Testis (tissue), 3 donors: ENCODE data around the gene SCN4B. TPM values are rescaled to one million over a fixed set of nuclear protein-coding genes. Genes with fewer than 3 reads are reported as not detected.

ENCODE experiments used
- DNase-seq: peaks from one replicate; pipeline ENCODE4 v3.0.0-alpha.2; 2019
- H3K27ac ChIP-seq, 2 donors: fragments of 200-600 bp; sonication (generic); one replicate each; pipeline ENCODE4 v1.5.1; 2019
- H3K27me3 ChIP-seq: fragments of 200-600 bp; sonication (generic); one replicate; pipeline ENCODE4 v1.5.1; 2019
- H3K36me3 ChIP-seq: fragments of 200-600 bp; sonication (generic); one replicate; pipeline ENCODE4 v1.5.1; 2017; ENCODE audit warnings: low read depth; ENCODE audit errors: missing control alignments
- H3K4me1 ChIP-seq: fragments of 200-600 bp; sonication (generic); one replicate; pipeline ENCODE4 v1.5.1; 2019
- H3K4me3 ChIP-seq, 2 donors: fragments of 200-600 bp; sonication (generic); one replicate each; pipeline ENCODE4 v1.5.1; 2017 to 2019
- H3K9me3 ChIP-seq: fragments of 200-600 bp; sonication (generic); one replicate; pipeline ENCODE4 v1.5.1; 2017
- CTCF ChIP-seq, 3 experiments: fragments of 450-650 bp in 2 of 3; fragments of 200-600 bp in 1 of 3; sonication (generic) in 1 of 3; IDR thresholded peaks; one replicate each; pipeline ENCODE4 v1.5.1; 2016 to 2019; ENCODE audit warnings: antibody characterized with exemption in 3 of 3, mild to moderate bottlenecking in 2 of 3, moderate library complexity in 1 of 3
- POLR2A ChIP-seq: fragments of 450-650 bp; IDR thresholded peaks from one replicate; pipeline ENCODE4 v1.6.1; 2017; ENCODE audit warnings: antibody characterized with exemption, mild to moderate bottlenecking, moderate library complexity
- WGBS, 2 donors: methylation state at CpG; one replicate each; pipeline ENCODE4 v1.1.5; 2018; 5-methylcytosine and 5-hydroxymethylcytosine counted together
- intact Hi-C: fragments of 100-400 bp; cut with DNase I; formaldehyde crosslinking; loops from one replicate; pipeline ENCODE4 v1.15.1; 2023; ENCODE audit warnings: low total_unique reads
- polyA plus RNA-seq: library from polyadenylated mRNA; stranded (reverse); fragments of 350-450 nt; fragmentation: Illumina TruSeq; extraction: RNeasy Lipid Tissue Mini Kit (QIAGEN cat#74804); gene quantifications from one replicate; pipeline ENCODE4 v1.2.3, GENCODE V29; 2014; ENCODE audit warnings: low read depth, low replicate concordance; ENCODE audit not compliant: insufficient read depth
- total RNA-seq, 2 donors: library from RNA; depleted of rRNA; stranded (reverse); fragments of >200 nt; gene quantifications; one replicate each; pipeline ENCODE4 v1.2.3, GENCODE V29; 2016

The SCN4B gene
- total and polyA plus RNA-seq, 3 donors from 2014 or later: 1.9 to 4.9 (median 2.0) TPM

GRCh38 chr11:118139578-118139977 is 13.0 kb downstream of the SCN4B start:
- Histone ChIP-seq H3K36me3 (no peaks in the 10 kb centered on the region), H3K9me3 (no peaks in the 10 kb centered on the region), H3K27ac (no peak overlapping the region), H3K4me3 (no peak overlapping the region), H3K4me1 (no peaks in the 10 kb centered on the region), H3K27me3 (no peaks in the 10 kb centered on the region)
- intact Hi-C loops: no loop called here
- TF ChIP-seq POLR2A: no peak
- 79 to 82% methylated on average over 1 of the region's 1 CpG for WGBS, 2 donors
- no peak for DNase-seq

- intact Hi-C loops: no loop called here
- no peak overlapping the region for H3K27ac ChIP-seq
- TF ChIP-seq POLR2A: no peak
- no peak for TF ChIP-seq CTCF (IDR thresholded peaks at IDR 0.05)
Observed at GRCh38 chr11:118138839-118139420, 13.7 kb downstream of the SCN4B start.

DNA sequence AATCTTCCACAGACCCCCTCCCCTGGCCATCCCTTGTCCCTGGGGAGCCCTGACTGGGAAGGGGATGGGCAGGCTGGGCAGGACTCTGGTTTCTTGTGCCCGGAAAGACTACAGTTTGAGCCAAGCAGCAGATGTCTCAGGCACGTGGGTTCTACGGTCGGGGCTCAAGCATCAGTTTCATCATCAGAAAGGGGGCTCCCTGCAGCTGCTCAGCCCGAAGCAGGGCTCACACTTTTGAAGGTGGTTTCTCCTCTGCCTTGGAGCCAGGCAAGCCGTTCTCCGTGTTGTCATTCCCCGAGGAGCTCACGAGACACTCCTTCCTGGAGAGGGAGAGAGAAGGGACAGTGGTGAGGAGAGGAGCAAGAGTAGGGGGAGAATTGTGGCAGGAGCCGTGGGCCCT is 15.8 kb downstream of the SCN4B start:
- intact Hi-C loops: no loop called here
- no peak overlapping the region for H3K27ac ChIP-seq
- no peak overlapping the region for H3K4me3 ChIP-seq
- TF ChIP-seq POLR2A (no peak), CTCF (IDR thresholded peaks at IDR 0.05) (no peak)
- H3K9me3 ChIP-seq: no peaks in the 10 kb centered on the region
- no peak for DNase-seq
- H3K4me1 ChIP-seq: no peaks in the 10 kb centered on the region
- 83 to 85% methylated on average over 7 to 9 of the region's 10 CpGs for WGBS, 2 donors
- H3K27me3 ChIP-seq: no peaks in the 10 kb centered on the region
- no peaks in the 10 kb centered on the region for H3K36me3 ChIP-seq

More at GRCh38 chr11:118138839-118139420, 13.7 kb downstream of the SCN4B start:
- WGBS, 2 donors: 74 to 78% methylated on average over 10 of the region's 10 CpGs
- Histone ChIP-seq H3K9me3 (no peaks in the 10 kb centered on the region), H3K4me3 (no peak overlapping the region), H3K4me1 (no peaks in the 10 kb centered on the region), H3K36me3 (no peaks in the 10 kb centered on the region), H3K27me3 (no peaks in the 10 kb centered on the region)
- no peak for DNase-seq

DNA sequence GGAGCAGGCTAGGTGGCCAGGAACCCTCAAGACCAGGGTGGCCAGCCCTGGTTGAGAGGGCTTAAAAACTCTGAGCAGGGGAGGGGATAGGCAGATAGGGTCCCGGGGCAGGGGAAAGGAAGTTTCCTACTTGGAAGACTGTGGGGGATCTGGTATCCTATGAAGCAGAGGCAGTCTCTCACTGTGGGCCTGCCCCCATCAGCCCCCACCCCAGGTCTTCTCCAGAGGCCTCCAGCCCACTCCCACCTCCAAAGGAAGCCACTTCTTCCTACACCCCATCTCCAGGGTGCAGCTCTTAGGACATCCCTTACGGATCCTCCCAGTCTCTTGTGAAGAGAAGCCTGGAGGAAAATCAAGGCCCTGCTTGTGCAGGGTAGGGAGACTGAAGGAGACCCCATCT is 16.3 kb downstream of the SCN4B start:
- Histone ChIP-seq H3K4me1 (no peaks in the 10 kb centered on the region), H3K9me3 (no peaks in the 10 kb centered on the region), H3K27me3 (no peaks in the 10 kb centered on the region), H3K36me3 (no peaks in the 10 kb centered on the region), H3K27ac (no peak overlapping the region), H3K4me3 (no peak overlapping the region)
- DNase-seq: no peak
- intact Hi-C loops: no loop called here
- WGBS, 2 donors: 88 to 94% methylated on average over 2 of the region's 2 CpGs
- TF ChIP-seq CTCF (IDR thresholded peaks at IDR 0.05) (no peak), POLR2A (no peak)

- Histone ChIP-seq H3K27ac (no peak overlapping the region), H3K27me3 (no peaks in the 10 kb centered on the region), H3K36me3 (no peaks in the 10 kb centered on the region), H3K4me3 (no peak overlapping the region), H3K9me3 (no peaks in the 10 kb centered on the region), H3K4me1 (no peaks in the 10 kb centered on the region)
- WGBS, 2 donors: 87 to 100% methylated on average over 3 to 5 of the region's 5 CpGs
- TF ChIP-seq POLR2A: no peak
- no peak for TF ChIP-seq CTCF (IDR thresholded peaks at IDR 0.05)
- no peak for DNase-seq
- intact Hi-C loops: no loop called here
Observed at GRCh38 chr11:118135796-118136165, 16.8 kb downstream of the SCN4B start.
